Stimulated activated CD4-positive, alpha-beta T cell treated with anti-CD3 and anti-CD28 coated beads, Interleukin-4, amount 100 ng/mL, for 24 hours (primary cell): Measurements from ENCODE around the gene ZIK1.
A peak's percentile ranks its signal among the peaks of the same experiment; 100 is the strongest.

Experiments
- DNase-seq: peaks from one replicate; pipeline ENCODE4 v3.0.0-alpha.2; 2020

Gene ZIK1

DNA sequence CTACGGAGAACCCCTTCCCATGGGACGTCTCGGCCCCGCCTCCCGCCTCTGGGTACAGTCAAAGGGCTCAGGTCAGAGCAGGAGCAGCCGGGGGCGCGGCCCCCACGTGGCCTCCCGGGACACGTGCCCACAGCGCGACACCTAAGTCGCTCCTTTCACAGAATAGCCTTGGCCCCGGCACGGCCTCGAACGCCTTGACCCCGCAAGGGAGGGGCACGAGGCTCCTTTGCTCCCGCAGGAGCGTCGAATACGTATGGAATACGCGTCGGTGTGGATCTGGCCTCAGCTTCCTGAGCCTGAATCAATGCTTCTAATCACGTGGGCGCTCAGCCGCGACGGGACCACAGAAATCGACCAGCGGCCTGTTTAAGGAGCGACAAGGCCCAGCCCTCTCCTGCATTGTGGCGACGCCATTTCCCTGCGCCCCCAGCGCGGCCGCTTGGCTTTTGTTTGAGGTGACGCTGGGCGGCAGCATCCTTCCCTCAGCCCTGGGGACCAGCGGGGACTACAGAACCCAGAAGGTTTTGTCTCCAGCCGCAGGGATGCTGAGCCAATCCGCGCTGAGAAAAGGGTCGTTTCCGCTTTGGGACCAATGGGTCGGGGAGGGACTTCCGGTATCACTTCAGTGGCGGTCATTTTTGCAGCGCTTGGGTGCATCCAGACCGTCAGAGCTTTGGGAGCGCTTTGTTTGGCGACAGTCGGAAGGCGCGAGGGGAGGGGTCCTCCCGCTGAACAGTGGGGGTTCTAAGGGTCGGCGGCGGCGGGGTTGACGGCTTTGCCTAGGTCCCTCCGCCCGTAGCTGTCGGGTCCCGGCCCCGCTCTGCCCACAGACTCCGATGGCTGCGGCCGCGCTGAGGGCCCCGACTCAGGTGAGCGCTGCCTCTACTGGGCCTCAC is at the start of gene ZIK1:
Gene ZIK1 (plus strand): TSS at position 625 of the 896 bp plus-strand sequence. CDS start 212 bp downstream, at position 837.
- DNase-seq, result peak; percentile 89

DNA sequence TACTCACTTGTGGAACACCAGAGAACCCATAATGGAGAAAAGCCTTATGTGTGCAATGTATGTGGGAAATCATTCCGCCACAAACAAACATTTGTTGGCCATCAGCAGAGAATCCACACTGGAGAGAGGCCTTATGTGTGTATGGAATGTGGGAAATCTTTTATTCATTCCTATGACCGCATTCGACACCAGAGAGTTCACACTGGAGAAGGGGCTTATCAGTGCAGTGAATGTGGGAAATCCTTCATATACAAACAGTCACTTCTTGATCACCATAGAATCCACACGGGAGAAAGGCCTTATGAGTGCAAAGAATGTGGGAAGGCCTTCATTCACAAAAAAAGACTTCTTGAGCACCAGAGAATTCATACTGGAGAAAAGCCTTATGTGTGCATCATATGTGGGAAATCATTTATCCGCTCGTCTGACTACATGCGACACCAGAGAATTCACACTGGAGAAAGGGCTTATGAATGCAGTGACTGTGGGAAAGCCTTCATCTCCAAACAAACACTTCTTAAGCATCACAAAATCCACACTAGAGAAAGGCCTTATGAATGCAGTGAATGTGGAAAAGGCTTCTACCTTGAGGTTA is 45.9 kb upstream of the ZIK1 start:
- no peak for DNase-seq

DNA sequence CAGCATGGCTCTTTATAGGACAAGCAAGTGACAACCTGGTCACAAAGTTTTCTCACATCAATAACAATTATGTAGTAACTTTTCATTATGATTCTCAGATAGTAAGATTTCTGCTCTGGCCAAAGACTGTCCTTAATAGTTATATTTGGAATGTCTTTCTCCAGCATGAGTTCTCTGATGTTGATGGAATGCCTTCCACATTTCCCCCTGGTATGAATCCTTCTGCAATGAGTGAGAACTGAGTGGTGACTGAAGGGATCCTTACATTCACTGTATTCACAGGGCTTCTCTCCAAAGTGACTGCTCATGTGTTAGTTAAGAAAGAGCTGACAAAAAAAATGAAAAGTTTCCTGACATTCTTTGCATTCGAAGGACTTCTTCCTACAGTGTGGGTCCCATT is 37.4 kb upstream of the ZIK1 start:
- no peak for DNase-seq

DNA sequence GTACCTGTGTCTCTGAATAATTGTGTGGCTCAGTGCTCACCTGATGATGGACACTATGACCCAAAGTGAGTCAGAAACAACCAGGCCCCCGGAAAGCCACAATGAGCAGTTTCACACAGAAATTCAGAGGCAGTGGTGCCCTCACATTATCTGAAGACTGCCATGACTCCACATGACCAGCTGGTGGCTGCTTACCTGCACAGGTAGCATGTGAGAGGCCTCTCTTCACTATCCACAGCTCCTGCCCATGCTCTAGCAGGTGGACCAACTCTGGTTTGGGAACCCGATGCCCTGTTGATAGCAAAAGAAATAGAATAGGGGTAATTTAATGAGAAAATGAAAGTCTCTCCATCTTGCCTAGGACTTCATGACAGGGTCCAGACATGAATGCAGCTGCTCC is 31.5 kb upstream of the ZIK1 start:
- no peak for DNase-seq

DNA sequence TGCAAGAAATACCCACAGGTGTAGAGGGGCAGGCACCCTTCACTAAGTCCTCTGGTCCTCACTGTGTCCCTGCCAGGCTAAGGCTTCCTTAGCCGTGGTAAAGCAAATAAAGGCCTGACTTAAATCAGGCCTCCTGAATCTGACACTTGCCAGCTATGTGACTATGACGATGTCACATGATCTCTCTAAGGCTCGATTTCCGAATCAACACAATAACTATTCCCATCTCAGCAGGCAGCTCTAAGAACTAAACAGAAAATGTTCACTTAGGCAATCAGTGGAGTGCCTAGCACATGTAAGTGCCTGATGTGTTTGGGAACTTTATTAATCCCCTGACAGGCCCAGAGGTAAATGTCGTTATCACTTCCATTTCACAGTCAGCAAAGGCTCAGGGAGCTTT is 26.3 kb upstream of the ZIK1 start:
- no peak for DNase-seq

DNA sequence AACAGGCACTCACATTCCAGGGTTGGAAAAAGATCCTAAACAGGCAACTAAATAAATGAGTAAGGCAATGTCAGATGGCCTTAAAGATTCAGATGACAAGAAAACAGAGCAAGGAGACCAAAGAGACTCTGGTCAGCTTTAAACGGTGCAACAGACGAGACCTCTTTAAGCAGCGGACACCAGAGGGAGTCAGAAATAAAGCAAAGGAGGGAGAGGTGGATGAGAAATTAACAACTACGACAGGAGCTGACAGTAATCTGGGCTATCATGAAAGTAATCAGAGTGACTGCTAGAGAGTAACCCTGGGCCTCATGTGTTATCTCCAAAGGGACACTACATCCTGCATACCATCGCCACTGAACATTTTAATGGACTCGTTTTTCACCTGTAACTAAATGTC is 25.4 kb upstream of the ZIK1 start:
- no peak for DNase-seq

DNA sequence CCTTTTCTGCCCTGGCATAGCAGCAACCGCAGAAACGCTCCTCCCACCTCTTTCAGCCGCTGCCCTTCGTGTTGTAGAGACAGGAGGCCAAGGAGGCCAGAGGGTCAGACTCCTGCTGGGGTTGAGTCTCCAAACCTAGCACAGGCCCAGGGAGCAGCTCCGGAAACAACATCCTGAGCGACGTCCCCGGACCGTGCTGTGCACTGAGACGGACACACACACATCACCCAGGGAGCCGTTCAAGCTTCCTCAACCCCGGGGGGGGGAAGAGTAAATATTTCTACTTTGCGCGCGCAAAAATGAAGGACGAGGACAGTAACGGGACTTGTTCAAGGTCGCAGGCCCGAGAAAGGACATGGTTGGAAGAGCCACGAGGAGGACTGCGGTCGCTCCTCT is 24.9 kb upstream of the ZIK1 start:
- DNase-seq, result peak; percentile 4

DNA sequence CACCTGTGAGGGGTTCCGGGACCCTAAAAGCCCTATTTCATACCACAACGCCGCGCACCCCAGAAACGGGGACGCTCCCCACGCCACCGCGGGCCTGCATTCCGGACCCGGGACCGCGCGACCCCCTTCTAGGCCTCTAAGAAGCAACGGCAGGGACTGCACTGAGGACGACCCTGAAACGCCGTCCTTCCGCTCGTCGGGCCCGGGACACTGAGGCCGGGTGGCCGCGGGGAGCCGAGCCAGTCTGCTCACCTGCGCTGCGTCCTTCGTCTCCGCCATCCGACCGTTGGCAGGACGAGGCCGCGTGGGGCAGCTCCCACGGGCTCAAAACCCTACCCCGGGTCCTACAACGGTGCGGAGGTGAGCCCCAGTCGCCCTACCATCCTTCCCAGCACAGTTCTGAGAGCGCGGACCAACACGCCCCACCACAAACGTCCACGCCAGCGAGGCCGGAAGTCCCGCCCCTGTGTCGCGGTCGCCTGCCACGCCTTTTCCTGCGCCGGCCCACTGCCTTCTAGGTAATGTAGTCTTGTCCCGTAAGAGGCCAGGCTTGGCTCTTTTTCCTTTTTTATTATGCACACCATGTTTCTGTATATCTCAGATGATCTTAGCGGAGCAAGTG is 24.4 kb upstream of the ZIK1 start, which contains the start of gene ZNF550:
Gene ZNF550 (minus strand): TSS at position 460 of the 622 bp plus-strand sequence. CDS start 181 bp downstream, at position 279.
- peak; percentile 89 for DNase-seq

DNA sequence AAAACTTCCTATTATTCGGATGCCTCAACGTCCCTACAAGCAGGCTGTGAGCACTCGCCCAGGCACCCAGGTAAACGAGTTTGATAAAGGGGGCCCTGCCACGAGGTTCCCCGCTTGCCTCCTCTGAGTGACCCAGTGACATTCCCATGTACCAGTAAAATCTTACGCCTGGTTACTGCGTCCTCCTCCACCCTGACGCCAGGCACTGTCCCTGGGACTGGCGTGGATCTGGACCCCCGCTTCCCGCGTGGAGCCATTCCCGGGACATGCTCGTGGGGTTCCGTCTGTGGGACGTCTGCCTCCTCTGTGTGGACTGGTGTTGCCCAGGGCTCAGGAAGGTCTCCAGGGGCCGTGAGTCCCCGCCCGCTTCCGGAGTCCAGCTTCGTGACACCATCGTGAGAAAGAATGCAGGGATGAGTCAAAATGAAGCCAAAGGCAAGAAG is 23.9 kb upstream of the ZIK1 start:
- no peak for DNase-seq

DNA sequence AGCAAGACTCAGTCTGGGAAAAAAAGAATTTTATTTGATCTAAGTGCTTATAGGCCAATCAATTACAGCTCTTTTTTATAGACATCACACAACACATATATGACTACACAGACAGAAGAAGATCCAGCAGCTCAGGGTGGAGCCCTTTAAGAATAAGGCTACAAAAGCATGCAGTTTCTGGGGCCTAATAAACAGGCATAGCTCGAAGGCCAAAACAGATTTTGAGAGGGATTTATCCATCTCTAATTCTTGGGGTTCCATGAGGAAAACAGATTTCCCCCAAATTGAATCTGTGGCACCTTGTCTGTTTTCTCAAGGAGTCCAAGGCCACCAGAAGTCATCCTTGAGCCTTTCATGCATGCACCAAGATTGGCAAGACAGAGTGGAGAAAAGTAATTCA is 20.4 kb upstream of the ZIK1 start:
- DNase-seq, result no peak

DNA sequence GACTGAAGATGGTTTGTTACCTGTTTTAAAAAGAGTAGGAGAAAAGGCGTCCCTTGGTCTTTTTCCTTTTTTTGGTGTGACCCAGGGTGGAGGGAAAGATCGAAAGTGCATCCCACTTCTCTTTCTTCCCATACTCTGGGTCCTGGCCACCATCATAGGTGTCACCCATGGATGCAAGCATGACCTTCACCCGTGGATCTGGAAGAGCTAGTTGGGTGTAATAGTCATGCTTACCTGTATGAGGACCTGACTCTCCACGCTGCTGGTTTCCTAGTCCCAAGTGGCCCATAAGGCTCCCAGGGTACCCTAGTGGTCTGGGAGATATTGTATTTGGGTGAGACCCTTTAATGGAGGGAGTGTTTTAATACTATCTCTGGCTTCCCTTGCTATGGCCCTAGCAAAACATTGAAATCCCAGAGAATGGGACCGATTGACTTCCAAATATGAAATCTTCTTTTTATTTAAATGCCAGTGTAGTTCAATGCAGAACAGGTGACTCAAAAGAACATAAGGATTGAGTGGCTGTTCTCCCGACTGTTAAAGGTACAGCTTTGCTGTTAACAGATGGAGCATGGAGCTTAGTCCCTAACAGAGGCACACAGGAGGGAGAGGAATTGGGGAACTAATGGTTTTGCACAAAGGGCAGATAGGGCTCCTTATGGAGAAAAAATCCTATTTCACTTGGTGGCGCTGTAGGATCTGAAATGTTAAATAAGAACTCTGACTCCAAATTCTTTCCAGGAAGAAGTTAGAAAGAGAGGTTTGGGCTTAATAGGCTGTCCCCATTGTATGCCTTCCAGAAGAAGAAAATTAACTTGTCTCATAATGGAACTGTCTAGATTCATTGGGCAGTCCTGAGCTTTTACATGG is 17.3 kb upstream of the ZIK1 start:
- no peak for DNase-seq

DNA sequence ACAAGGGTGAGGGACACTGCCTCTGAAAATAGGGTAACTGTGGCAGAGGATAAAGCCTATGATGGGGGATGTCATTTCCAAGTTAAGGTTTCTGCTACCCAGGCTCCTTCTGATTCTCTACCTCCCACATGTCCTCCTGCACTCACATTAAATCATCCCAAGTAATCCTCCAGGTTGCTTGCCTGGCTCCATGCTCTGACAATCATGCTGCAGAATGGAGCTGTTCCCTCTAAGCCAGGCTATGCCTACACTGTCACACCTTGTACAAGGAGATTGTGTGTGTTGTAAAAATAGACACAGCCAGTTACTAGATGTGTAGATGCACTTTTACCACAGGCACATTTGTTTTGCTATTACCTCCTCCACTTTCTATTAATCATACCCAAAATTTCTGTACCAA is 13.2 kb upstream of the ZIK1 start:
- no peak for DNase-seq

DNA sequence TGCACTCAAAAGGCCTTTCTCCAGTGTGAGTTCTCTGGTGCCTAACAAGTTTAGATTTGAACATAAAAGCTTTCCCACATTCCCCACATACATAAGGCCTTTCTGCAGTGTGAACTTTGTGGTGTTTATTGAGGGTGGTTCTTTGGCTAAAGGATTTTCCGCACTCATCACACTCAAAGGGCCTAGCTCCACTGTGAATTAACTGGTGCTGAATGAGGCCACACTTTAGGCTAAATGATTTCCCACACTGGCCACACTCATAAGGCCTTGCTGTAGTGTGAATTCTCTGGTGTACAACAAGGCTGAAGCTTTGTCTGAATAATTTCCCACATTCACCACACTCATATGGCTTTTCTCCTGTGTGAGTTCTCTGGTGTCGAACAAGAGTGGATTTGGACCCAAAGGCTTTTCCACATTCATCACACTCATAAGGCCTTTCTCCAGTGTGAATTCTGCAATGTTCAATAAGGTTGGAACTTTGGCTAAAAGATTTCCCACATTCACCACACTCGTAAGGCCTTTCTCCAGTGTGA is 11.5 kb upstream of the ZIK1 start:
- no peak for DNase-seq

DNA sequence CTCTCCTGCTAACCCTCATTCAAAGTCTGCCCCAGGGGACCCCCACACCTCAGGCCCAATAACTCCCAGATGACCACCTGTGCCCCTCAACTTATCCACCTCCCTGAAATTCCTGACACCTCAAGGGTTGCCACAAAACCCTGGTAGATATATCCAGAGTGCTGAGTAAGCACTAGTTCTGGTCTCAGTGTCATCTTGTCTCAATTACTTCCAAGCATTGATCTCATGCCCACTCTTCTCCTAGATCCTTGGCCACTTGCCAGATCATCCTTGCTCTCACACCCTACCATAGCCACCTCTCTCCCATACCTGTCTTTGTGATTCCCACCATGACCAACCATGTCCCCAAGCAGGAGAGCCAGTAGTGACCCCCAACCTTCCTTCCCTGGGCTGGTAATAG is 7.3 kb upstream of the ZIK1 start:
- DNase-seq, result no peak

DNA sequence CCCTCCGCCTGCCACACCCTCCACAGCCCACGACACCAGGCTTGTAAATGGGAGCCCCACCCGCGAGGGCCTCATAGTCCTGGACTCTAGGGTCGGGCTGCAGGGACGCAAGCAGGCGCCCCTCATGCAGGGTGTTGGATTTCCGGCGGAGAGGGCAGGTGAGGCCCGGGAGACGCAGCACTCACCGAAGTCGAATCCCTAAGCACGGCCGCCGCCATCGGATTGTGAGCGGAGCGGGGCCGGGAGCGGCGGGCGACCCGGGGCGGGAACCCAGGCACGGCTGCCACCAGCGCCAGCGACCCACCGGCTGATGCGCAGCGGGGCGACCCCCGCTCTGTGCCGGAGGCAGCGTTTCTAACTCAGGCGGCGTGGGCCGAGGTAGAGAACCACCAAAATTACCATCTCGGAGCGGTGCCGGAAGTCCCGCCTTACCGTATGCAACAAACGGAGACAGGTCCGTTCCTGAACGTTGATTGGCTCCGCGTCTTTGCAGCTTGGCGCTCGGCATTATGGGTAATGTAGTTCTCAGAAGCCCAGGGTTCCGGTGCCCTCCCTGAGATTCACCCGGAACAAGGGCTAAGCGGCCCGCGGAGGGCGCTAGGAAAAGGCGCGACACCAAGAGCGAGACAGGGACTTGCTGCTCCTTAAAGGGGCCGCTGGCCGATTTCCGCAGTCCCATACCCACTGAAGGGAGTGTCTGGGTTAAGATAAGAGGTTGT is 5.3 kb upstream of the ZIK1 start, which contains the start of gene ZNF416:
Gene ZNF416 (minus strand): TSS at position 425 of the 719 bp plus-strand sequence. CDS start 207 bp downstream, at position 218.
- DNase-seq, result peak; percentile 97

DNA sequence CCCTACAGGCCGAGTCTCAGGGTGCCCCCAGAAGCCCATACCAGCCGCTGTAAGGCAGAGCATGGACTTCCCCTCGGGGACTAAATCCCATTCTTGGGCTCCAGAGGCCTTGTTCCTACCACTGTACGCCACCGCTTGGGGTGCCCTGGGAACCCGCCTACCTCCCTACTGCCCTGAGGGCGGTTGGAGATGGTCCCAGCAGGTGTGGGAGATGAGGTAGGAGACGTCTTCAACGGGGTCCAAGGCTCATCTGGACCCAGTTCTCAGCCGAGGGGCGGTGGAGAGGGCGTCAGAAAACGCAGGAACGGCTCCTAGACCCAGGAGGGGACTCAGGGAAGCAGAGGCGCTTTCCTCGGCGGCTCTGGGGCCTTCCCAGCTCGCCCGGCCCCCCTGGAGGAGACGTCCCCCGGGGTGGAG is 833 bp upstream of the ZIK1 start:
- no peak for DNase-seq

DNA sequence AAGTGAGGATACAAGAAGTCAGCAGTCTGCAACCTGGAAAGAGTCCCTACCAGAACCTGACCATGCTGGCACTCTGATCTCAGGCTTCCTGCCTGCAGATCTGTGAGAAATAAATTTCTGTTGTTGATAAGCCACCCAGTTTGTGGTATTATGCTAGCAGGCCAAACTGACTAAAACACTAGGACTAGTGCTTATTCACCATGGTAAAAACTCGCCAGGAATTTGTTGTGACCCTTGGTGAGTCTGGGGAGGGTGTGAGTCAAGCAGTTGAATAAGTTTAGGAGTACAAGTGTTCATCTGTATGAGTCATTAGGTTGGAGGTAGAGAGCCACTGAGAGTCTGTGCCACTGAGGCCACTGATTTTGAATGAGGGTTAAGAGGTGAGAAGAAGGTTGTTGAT is 3.6 kb downstream of the ZIK1 start:
- no peak for DNase-seq

DNA sequence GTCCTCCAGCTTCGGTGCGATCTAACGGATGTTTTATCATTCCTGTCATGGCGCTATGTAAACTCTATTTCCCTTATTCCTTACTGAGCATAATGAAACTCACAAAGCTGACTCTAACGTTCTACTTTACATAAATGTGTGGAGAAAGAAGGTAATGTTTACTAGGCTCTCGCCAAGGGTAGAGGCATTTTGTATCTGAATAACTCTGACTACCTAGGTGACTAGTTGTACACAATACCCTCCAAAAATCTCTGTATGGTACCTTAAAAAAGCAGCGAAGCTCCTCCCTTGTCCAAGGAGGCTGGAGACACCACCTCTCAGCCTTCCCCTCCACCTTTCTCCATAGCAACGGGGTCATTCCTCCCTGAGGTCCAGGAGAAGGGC is 15.4 kb downstream of the ZIK1 start:
- no peak for DNase-seq

DNA sequence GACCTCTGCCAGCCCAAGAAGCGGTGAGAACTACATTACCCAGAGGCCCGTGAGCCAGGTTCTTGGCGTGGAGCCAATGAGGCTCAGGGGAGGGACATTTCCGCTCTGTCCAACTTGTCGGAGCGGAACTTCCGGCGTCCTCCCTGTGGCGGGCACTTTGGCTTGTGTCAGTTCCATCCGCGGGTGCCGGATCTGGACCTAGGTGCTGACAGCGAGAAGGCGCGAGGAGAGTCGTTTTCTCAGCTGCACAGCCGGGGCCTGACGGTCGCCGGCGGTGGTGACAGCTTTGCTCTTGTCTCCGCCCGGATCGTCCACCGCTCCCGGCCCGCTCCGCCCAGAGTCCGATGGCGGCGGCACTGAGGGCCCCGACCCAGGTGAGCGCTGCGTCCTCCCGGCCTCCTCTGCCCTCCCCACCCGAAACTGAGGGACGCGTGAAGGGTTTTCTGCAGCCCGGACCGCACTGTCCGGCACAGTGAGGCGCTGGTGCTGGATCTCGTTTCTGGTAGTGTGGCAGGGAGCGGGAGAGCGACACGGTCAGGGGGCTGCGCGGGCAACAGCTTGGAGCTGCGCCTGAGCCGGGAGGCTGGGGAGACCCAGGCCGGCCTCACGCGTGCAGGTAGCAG is 15.9 kb downstream of the ZIK1 start, which contains the start of gene ZNF530:
Gene ZNF530 (plus strand): TSS at position 125 of the 623 bp plus-strand sequence. CDS start 4,461 bp downstream, outside the sequence.
- peak; percentile 91 for DNase-seq

DNA sequence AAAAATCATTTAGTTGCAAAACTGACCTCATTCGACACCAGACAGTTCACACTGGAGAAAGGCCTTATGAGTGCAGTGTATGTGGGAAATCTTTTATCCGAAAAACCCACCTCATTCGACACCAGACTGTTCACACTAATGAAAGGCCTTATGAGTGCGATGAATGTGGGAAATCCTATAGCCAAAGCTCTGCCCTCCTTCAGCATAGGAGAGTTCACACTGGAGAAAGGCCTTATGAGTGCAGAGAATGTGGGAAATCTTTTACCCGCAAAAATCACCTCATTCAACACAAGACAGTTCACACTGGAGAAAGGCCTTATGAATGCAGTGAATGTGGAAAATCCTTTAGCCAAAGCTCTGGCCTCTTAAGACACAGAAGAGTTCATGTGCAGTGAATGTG is 23.0 kb downstream of the ZIK1 start:
- no peak for DNase-seq

DNA sequence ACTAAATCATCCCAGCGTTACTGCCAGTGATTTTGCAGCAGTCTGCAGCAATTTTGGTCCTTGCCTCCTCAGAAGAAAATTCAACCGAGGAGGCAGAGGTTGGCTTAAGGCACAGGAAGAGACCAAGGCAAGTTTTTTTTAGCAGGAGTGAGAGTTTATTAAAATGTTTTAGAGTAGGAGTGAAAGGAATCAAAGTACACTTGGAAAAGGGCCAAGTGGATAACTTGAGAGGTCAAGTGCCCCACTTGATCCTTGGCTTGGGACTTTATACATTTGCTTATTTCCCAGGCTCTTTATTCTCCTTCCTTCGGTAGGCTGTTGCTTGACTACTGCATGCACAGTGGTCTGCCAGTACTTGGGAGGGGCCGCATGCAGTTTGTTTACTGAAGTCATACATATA is 27.2 kb downstream of the ZIK1 start:
- no peak for DNase-seq
